BE2C (cell line): ENCODE data around the gene SINHCAF.
A peak's percentile ranks its signal among the peaks of the same experiment; 100 is the strongest.

Source experiments
- DNase-seq: peaks from one replicate; pipeline ENCODE4 v3.0.0-alpha.2; 2020
- H3K27me3 ChIP-seq: fragments of 250-450 bp; sonication (Bioruptor Pico); 2 replicates; pipeline ENCODE4 v1.5.1; 2020; ENCODE audit warnings: mild to moderate bottlenecking
- H3K36me3 ChIP-seq: fragments of 250-450 bp; sonication (Bioruptor Pico); 2 replicates; pipeline ENCODE4 v1.5.1; 2020; ENCODE audit warnings: mild to moderate bottlenecking
- H3K4me1 ChIP-seq: fragments of 250-450 bp; sonication (Bioruptor Pico); 2 replicates; pipeline ENCODE4 v1.5.1; 2020
- H3K4me3 ChIP-seq: 2 replicates; pipeline ENCODE4 v1.5.1; 2011; ENCODE audit warnings: low read depth, low read length
- H3K9me3 ChIP-seq: fragments of 250-450 bp; sonication (Bioruptor Pico); 2 replicates; pipeline ENCODE4 v1.5.1; 2020
- TF ChIP-seq, protein P1 (sequence below): IDR thresholded peaks from 2 replicates; pipeline ENCODE4 v1.5.1; 2012; ENCODE audit warnings: mild to moderate bottlenecking, low read depth, low read length

Gene SINHCAF

DNA sequence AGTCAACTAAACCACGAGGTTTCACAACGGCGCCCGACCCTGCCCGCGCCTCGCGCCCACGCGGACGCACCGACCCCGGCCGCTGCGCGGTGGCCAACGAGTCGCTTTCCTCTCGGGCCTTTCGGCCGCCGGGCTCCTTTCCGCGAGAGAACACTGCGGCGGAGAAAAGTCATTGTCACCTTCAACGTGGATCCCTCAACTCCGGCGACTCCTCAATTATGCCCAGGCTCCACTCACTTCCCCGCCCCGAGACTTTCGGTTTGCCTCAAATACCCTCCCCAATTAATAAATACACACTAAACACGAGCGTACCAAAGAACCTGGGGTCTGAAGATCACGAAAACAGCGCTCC lies 450 bp downstream of the SINHCAF start:
- Histone ChIP-seq H3K9me3 (no peaks in the 10 kb centered on the region), H3K36me3 (peaks cover 13% of the 10 kb centered on the region), H3K4me1 (peaks cover 10% of the 10 kb centered on the region), H3K4me3 (peak overlapping the region; percentile 99), H3K27me3 (peaks cover 13% of the 10 kb centered on the region)
- TF ChIP-seq, protein P1, sequence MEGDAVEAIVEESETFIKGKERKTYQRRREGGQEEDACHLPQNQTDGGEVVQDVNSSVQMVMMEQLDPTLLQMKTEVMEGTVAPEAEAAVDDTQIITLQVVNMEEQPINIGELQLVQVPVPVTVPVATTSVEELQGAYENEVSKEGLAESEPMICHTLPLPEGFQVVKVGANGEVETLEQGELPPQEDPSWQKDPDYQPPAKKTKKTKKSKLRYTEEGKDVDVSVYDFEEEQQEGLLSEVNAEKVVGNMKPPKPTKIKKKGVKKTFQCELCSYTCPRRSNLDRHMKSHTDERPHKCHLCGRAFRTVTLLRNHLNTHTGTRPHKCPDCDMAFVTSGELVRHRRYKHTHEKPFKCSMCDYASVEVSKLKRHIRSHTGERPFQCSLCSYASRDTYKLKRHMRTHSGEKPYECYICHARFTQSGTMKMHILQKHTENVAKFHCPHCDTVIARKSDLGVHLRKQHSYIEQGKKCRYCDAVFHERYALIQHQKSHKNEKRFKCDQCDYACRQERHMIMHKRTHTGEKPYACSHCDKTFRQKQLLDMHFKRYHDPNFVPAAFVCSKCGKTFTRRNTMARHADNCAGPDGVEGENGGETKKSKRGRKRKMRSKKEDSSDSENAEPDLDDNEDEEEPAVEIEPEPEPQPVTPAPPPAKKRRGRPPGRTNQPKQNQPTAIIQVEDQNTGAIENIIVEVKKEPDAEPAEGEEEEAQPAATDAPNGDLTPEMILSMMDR = no peak
- no peak for DNase-seq

DNA sequence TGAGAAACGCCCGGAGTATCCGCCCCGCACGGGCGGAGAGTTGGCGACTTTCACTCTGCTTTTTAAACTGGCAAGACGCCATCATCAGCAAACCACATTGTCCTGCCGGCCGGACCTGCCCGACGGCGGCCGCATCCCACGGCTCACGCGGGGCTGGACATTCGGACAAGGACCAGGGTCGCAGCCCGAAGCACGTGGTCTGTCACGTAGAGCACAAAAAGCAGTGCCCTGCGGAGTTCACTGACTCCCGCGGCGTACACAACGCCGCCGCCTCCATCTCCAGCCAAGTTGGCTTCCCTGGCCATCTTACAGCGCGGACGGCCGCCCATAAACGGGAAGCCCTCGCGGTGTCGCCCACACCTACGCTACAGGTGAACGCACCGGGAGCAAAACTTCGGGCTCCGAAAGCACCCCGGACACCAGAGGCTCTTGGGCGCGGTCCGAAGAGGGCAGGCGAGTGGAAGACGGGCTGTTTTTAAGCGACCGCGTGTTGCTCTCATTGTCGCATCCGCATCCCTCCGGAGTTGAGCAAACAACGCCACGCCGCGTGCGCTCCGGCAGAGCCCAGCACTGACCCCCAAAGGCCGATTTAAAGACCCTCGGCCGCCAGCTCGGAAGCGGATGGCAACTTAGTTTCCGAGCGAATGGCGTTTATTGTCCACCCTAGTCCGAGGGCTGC lies 966 bp downstream of the SINHCAF start:
- peaks cover 13% of the 10 kb centered on the region for H3K36me3 ChIP-seq
- TF ChIP-seq, protein P1 = no peak
- H3K4me3 ChIP-seq = peak overlapping the region; percentile 99
- H3K27me3 ChIP-seq = peaks cover 8% of the 10 kb centered on the region
- no peaks in the 10 kb centered on the region for H3K9me3 ChIP-seq
- H3K4me1 ChIP-seq = peaks cover 14% of the 10 kb centered on the region
- DNase-seq = peak; percentile 46

DNA sequence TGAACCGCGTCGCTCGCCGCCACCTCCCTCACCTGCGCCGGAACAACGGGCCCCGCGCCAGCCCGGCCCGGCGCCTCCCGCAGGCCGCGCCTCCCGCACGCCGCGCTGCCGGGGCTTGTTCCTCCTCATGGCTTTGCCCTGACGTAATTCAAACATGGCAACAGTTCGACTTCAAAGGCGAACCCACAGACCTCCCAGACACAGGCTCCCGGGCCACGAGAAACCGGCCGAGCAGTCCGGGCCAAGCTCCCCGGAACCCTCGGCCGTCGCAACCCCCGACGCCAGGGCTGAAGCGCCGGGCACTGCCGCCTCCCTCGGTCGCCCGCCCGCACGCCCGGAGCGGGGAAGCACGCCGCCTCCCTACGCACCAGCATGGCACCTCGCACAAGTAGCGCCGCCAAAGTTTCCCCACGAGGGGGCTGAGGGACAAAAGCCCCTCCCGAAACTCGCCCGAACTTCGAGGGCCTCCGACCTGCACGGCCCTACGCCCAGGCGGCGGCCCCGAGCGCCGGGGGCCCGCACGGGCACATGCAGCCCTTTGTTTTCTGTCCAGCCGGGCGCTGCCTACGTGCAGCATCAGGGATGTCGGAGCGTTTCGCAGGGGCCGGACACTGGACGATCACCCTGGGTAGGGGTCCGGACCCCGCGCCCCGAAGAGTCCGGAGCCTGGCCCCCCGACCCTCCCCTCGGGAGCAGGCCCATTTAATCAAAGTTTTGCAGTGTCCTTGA lies 1.7 kb downstream of the SINHCAF start:
- TF ChIP-seq, protein P1 = 0 out of 2 replicates have a peak, but pooled peaks have one; percentile 3
- Histone ChIP-seq H3K4me3 (peak overlapping the region; percentile 99), H3K27me3 (peaks cover 4% of the 10 kb centered on the region), H3K36me3 (peaks cover 13% of the 10 kb centered on the region), H3K4me1 (peaks cover 16% of the 10 kb centered on the region), H3K9me3 (no peaks in the 10 kb centered on the region)
- peak; percentile 84 for DNase-seq

DNA sequence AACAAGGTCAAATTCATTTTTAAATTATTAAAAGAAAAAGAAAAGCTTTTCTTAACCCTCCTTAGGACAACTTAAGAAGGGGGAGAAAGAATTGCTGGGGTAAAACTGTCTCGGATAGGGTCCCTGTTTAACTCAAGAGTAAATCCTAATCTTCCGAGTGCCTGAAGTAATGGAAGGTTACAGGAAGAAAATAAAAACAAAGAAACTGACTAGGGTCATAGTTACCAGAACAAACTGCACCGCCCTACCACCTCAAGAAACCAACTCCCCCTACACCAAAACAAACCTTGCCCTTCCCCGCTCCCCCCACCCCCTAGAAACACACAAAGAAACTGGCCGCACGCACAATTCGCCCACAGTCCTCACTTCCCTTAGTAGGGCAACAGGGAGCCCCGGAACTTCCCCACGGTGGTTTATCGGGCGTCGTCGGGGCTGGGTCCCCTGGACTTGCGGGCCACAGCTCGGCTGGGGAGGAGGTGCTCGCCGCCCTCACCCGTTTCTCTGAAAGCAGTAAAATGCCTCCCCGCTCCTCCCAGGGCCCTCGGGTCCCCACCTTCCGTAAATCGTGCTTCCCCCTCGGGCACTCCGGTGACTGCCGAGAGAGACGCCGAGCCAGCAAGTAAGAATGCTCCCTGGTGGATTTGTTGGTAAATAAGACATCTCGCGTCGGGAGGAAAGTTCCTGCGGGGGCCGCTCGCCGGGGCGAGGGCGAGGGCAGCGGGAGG lies 2.4 kb downstream of the SINHCAF start:
- Histone ChIP-seq H3K27me3 (no peaks in the 10 kb centered on the region), H3K4me1 (peaks cover 16% of the 10 kb centered on the region), H3K36me3 (peaks cover 13% of the 10 kb centered on the region), H3K4me3 (peak overlapping the region; percentile 99), H3K9me3 (no peaks in the 10 kb centered on the region)
- DNase-seq = peak; percentile 28
- TF ChIP-seq, protein P1 = no peak

DNA sequence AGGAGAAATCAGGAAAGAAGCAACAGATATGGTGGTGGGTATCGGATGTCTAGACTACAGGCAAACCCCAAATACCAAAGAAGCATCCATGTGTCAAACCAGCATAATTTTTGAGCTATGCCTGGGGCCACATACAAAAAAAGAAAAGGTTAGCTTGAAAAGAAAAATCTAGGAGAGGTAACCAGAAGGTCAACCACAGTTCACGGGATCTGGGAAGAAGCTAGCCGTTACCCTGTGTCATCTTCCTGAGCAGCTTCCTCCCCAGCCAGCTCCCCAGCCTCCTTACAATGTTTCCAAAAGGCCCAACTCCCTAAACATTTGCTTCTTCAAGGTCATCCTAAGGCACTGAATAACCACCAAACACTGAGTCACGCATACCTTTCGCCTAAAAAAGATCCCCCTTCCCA lies 3.1 kb downstream of the SINHCAF start:
- Histone ChIP-seq H3K4me3 (peak overlapping the region; percentile 99), H3K36me3 (peaks cover 13% of the 10 kb centered on the region), H3K9me3 (no peaks in the 10 kb centered on the region), H3K4me1 (peaks cover 16% of the 10 kb centered on the region), H3K27me3 (no peaks in the 10 kb centered on the region)
- TF ChIP-seq, protein P1 = no peak
- DNase-seq = no peak

DNA sequence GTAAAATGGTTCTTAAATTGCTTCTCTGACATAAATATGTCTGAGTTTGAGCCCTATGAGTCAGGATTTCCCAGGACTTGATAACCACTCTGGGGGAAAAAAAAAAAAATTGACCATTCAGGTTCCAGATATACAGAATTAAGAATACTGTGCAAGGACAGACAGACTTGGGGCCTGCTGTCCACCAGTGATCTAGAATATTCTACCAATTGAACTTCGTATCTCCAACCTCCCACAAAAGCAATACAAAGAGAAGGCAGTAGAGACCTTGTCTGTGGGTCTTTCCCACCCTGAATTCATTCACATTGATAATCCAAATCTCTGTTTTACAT lies 4.1 kb downstream of the SINHCAF start:
- Histone ChIP-seq H3K36me3 (peaks cover 13% of the 10 kb centered on the region), H3K4me3 (0 out of 2 replicates have a peak overlapping the region, but pooled peaks have one; percentile 7), H3K9me3 (no peaks in the 10 kb centered on the region), H3K4me1 (peaks cover 16% of the 10 kb centered on the region), H3K27me3 (no peaks in the 10 kb centered on the region)
- no peak for DNase-seq
- TF ChIP-seq, protein P1 = no peak
